Measurements from ENCODE around the gene FNDC10.

DNA sequence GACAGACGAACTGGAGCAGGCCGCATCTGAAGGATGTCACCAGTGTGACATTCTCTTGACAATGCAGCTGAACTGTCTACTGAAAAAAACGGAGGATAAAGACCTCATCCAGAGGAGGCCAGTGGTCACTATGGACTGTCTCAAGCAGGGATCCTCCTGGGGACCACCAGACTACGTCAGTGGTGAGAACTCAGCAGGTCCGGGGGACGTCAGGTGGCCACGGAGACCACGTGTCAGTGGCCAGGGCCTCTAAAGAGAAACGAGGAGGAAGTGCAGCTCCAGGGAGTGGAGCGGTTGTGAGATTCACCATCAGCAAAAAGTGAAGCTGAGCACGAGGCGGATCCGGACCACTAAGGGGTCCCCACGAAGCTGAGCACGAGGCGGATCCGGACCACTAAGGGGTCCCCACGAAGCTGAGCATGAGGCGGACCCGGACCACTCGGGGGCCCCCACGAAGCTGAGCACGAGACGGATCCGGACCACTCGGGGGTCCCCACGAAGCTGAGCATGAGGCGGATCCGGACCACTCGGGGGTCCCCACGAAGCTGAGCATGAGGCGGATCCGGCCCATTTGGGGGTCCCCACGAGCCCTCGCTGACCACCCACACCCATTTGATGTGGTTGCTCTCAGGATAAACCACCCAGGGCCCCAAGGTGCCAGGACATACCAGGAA is 46.0 kb downstream of the FNDC10 start:
- TF ChIP-seq, protein P1, sequence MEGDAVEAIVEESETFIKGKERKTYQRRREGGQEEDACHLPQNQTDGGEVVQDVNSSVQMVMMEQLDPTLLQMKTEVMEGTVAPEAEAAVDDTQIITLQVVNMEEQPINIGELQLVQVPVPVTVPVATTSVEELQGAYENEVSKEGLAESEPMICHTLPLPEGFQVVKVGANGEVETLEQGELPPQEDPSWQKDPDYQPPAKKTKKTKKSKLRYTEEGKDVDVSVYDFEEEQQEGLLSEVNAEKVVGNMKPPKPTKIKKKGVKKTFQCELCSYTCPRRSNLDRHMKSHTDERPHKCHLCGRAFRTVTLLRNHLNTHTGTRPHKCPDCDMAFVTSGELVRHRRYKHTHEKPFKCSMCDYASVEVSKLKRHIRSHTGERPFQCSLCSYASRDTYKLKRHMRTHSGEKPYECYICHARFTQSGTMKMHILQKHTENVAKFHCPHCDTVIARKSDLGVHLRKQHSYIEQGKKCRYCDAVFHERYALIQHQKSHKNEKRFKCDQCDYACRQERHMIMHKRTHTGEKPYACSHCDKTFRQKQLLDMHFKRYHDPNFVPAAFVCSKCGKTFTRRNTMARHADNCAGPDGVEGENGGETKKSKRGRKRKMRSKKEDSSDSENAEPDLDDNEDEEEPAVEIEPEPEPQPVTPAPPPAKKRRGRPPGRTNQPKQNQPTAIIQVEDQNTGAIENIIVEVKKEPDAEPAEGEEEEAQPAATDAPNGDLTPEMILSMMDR (IDR thresholded peaks at IDR 0.05) = no peak
- TF ChIP-seq POLR2A (IDR thresholded peaks at IDR 0.05) = no peak

Data from adrenal gland (tissue), 5 donors.